ENCODE data around the gene BTBD7. TPM values are rescaled to one million over a fixed set of nuclear protein-coding genes. Genes with fewer than 3 reads are reported as not detected.

The BTBD7 gene
- total RNA-seq, 1 experiment from 2014 or later = 24.7 TPM

GRCh38 chr14:93347850-93348249 is 15.0 kb upstream of the BTBD7 start:
- BruUV-seq (replicated peaks) = no TSS peak
- DNase-seq (ENCODE audit: low read depth, low spot score) (no peak), ATAC-seq (no peak)
- no peak overlapping the region for H3K27ac ChIP-seq (ENCODE audit: low read length)
- no peaks in the 10 kb centered on the region for H3K4me1 ChIP-seq (ENCODE audit: control insufficient read depth, insufficient read depth, low read length)
- H3K27me3 ChIP-seq (ENCODE audit: control insufficient read depth, insufficient read depth, low read length) = no peaks in the 10 kb centered on the region
- H3K36me3 ChIP-seq (ENCODE audit: control insufficient read depth, insufficient read depth, low read length) = no peaks in the 10 kb centered on the region
- intact Hi-C loops (cut with micrococcal nuclease; ENCODE audit: unreplicated experiment) = no loop called here
- H3K4me3 ChIP-seq (ENCODE audit: low read depth in 2 of 2, low read length in 2 of 2) = no peak overlapping the region
- no peaks in the 10 kb centered on the region for H3K9me3 ChIP-seq (ENCODE audit: control insufficient read depth, insufficient read depth, low read depth, low read length)
- TF ChIP-seq POLR2AphosphoS5 (IDR thresholded peaks at IDR 0.05; ENCODE audit: low read depth, low read length) (no peak), SIN3A (IDR thresholded peaks at IDR 0.05; ENCODE audit: borderline replicate concordance, insufficient read depth, low read depth, low read length) (no peak), TCF7L2 (IDR thresholded peaks at IDR 0.05; ENCODE audit: low read depth, low read length) (no peak)
- ChIA-PET POLR2A (no interaction called here), CTCF (no interaction called here)
- in situ Hi-C loops (cut with HindIII; ENCODE audit: low pct_unique_long_range_greater_than_20kb, low sequenced_read_pairs) = no loop called here

DNA sequence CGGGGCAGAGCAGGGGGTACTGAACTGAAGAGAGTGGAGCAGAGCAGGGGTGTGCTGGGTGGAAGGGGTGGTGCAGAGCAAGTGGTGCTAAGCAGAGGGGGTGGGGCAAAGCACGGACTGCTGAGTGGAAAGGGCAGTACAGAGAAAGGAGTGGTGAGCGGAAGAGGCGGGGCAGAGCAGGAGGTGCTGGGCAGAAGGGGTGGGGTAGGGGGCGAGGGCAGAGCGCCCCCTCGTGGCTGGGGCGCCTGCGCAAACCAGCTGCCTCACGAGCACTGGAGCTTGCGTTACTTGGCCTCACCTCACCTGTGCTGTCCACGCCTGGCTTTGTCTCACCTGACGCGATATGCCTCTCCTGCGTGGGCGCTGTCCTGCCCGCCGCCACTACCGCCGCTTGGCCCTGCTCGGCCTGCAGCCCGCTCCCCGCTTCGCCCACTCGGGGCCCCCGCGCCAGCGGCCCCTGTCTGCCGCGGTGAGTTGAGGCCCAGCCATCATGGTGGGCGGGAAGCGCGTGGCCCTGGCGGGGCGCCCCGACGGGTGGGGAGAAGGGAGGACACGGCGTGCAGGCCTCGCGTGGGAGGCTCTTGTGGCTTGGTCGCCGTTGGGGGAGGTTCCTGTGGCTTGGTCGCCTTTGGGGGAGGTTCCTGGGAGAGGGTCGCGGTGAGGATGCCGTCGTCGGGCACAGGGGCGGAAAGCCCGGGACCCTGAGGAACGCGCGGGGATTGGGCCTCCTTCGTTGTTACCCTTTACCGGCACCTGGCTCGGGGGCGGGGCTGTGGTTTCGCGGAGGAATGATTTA is 14.3 kb upstream of the BTBD7 start, which contains the start of gene COX8C:
Gene COX8C (plus strand): TSS at position 257 of the 796 bp plus-strand sequence. CDS start 87 bp downstream, at position 344.
- Histone ChIP-seq H3K9me3 (ENCODE audit: control insufficient read depth, insufficient read depth, low read depth, low read length) (no peaks in the 10 kb centered on the region), H3K4me3 (ENCODE audit: low read depth in 2 of 2, low read length in 2 of 2) (no peak within 1 kb of the TSS), H3K36me3 (ENCODE audit: control insufficient read depth, insufficient read depth, low read length) (no peaks in the 10 kb centered on the region), H3K27me3 (ENCODE audit: control insufficient read depth, insufficient read depth, low read length) (no peaks in the 10 kb centered on the region), H3K4me1 (ENCODE audit: control insufficient read depth, insufficient read depth, low read length) (no peaks in the 10 kb centered on the region), H3K27ac (ENCODE audit: low read length) (no peak within 1 kb of the TSS)
- POLR2A ChIA-PET = no interaction called here
- intact Hi-C loops (cut with micrococcal nuclease; ENCODE audit: unreplicated experiment) (no loop called here), in situ Hi-C loops (cut with HindIII; ENCODE audit: low pct_unique_long_range_greater_than_20kb, low sequenced_read_pairs) (no loop called here)
- CTCF ChIA-PET = no interaction called here
- DNase-seq (ENCODE audit: low read depth, low spot score) = no peak
- ATAC-seq = no peak
- BruUV-seq (replicated peaks) = no TSS peak
- TF ChIP-seq CTCF (IDR thresholded peaks at IDR 0.05) (peak; percentile 31; the same call in 1 of the 2 replicates), POLR2AphosphoS5 (IDR thresholded peaks at IDR 0.05; ENCODE audit: low read depth, low read length) (no peak), SIN3A (IDR thresholded peaks at IDR 0.05; ENCODE audit: borderline replicate concordance, insufficient read depth, low read depth, low read length) (no peak), TCF7L2 (IDR thresholded peaks at IDR 0.05; ENCODE audit: low read depth, low read length) (no peak), REST (IDR thresholded peaks at IDR 0.05; ENCODE audit: insufficient read depth in 1 of 2, low read depth in 2 of 2, low read length in 1 of 2) (no peak)

DNA sequence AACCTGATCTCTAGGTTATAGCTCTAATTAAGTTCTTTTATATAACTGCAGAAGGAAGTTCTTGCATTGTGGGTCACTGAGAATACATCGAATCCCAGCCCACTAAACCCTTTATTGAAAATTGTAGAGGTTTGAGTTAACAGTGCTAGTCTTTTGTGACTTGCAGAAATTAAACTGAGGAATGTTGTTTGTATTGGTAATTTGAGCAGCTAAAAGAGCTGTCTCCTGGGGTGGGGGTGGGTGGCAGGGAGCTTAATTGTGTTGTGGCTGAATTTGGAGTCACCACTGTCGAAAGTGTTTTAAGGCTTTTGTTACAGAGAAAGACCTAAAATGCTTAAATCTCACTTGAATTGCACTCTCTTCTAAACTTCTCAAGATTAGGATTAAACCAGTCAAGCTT is 11.0 kb upstream of the BTBD7 start:
- POLR2A ChIA-PET = interaction anchor here (0.6 kb wide), 1 partner anchor 32 kb away, joined by 3 read pairs; no protein-coding TSS in a partner anchor
- Histone ChIP-seq H3K4me1 (ENCODE audit: control insufficient read depth, insufficient read depth, low read length) (no peaks in the 10 kb centered on the region), H3K4me3 (ENCODE audit: low read depth in 2 of 2, low read length in 2 of 2) (no peak overlapping the region), H3K9me3 (ENCODE audit: control insufficient read depth, insufficient read depth, low read depth, low read length) (no peaks in the 10 kb centered on the region), H3K36me3 (ENCODE audit: control insufficient read depth, insufficient read depth, low read length) (no peaks in the 10 kb centered on the region), H3K27ac (ENCODE audit: low read length) (no peak overlapping the region), H3K27me3 (ENCODE audit: control insufficient read depth, insufficient read depth, low read length) (no peaks in the 10 kb centered on the region)
- CTCF ChIA-PET = interaction anchor here (0.7 kb wide), 1 partner anchor 193 kb away, joined by 5 read pairs; no protein-coding TSS in a partner anchor
- TF ChIP-seq REST (IDR thresholded peaks at IDR 0.05; ENCODE audit: insufficient read depth in 1 of 2, low read depth in 2 of 2, low read length in 1 of 2) = no peak
- no peak for TF ChIP-seq SIN3A (IDR thresholded peaks at IDR 0.05; ENCODE audit: borderline replicate concordance, insufficient read depth, low read depth, low read length)
- TF ChIP-seq TCF7L2 (IDR thresholded peaks at IDR 0.05; ENCODE audit: low read depth, low read length) = no peak
- no peak for TF ChIP-seq CTCF (IDR thresholded peaks at IDR 0.05)
- no peak for TF ChIP-seq POLR2AphosphoS5 (IDR thresholded peaks at IDR 0.05; ENCODE audit: low read depth, low read length)
- DNase-seq (ENCODE audit: low read depth, low spot score) (no peak), ATAC-seq (no peak)
- in situ Hi-C loops (cut with HindIII; ENCODE audit: low pct_unique_long_range_greater_than_20kb, low sequenced_read_pairs) (no loop called here), intact Hi-C loops (cut with micrococcal nuclease; ENCODE audit: unreplicated experiment) (no loop called here)
- BruUV-seq (replicated peaks) = no TSS peak

Measured in Panc1 (cell line).